OCI-LY7 (cell line): ENCODE data around the gene YWHAQ. TPM values are rescaled to one million over a fixed set of nuclear protein-coding genes. Genes with fewer than 3 reads are reported as not detected.
A peak's percentile ranks its signal among the peaks of the same experiment; 100 is the strongest.

Source experiments
- BruUV-seq: library from RNA; stranded (reverse); fragments of 400-500 nt; replicated peaks from 2 replicates; lab custom pipeline; 2021; lab: Mats Ljungman, UMichigan
- CTCF ChIA-PET: fragments of 300-600 bp; sonication (Branson Sonifier 250); formaldehyde crosslinking; loops from one replicate; lab custom pipeline; 2022; ENCODE audit warnings: antibody characterized with exemption; ENCODE audit not compliant: unreplicated experiment; lab: Charles Lee
- POLR2A ChIA-PET: fragments of 300-600 bp; sonication (Branson Sonifier 250); formaldehyde crosslinking; loops from one replicate; lab custom pipeline; 2022; ENCODE audit warnings: antibody characterized with exemption; lab: Charles Lee
- DNase-seq: peaks from one replicate; pipeline ENCODE4 v3.0.0-alpha.2; 2015; ENCODE audit warnings: low spot score
- H2AFZ ChIP-seq: fragments of 200-600 bp; sonication (generic), shearing (Covaris generic); 2 replicates; pipeline ENCODE4 v1.6.1; 2014; ENCODE audit warnings: mild to moderate bottlenecking, antibody characterized with exemption, low read length, moderate library complexity
- H3K27ac ChIP-seq: fragments of 200-600 bp; sonication (generic); 2 replicates; pipeline ENCODE4 v1.5.1; 2014; ENCODE audit warnings: mixed run types, low read depth, mild to moderate bottlenecking, moderate library complexity, low read length, inconsistent platforms; ENCODE audit not compliant: poor library complexity, severe bottlenecking
- H3K36me3 ChIP-seq: fragments of 200-600 bp; sonication (generic); 2 replicates; pipeline ENCODE4 v1.6.1; 2014; ENCODE audit warnings: mild to moderate bottlenecking, antibody characterized with exemption, low read length, moderate library complexity, mixed read lengths; ENCODE audit not compliant: insufficient read depth
- H3K4me1 ChIP-seq: fragments of 200-600 bp; sonication (generic); 2 replicates; pipeline ENCODE4 v1.5.1; 2014; ENCODE audit warnings: mild to moderate bottlenecking, low read length; ENCODE audit not compliant: insufficient read depth, poor library complexity, severe bottlenecking
- H3K4me2 ChIP-seq: fragments of 200-600 bp; sonication (generic); 2 replicates; pipeline ENCODE4 v1.6.1; 2014; ENCODE audit warnings: mild to moderate bottlenecking, low read length
- H3K4me3 ChIP-seq: fragments of 200-600 bp; sonication (generic); 2 replicates; pipeline ENCODE4 v1.5.1; 2014; ENCODE audit warnings: mild to moderate bottlenecking, low read depth, low read length; ENCODE audit not compliant: poor library complexity, severe bottlenecking
- H3K79me2 ChIP-seq: fragments of 200-600 bp; sonication (generic); 2 replicates; pipeline ENCODE4 v1.6.1; 2016; ENCODE audit warnings: low read depth, mild to moderate bottlenecking, low read length, moderate library complexity, mixed read lengths; ENCODE audit not compliant: insufficient read depth
- H3K9me2 ChIP-seq: fragments of 200-600 bp; sonication (generic); 2 replicates; pipeline ENCODE4 v1.6.1; 2016; ENCODE audit warnings: mild to moderate bottlenecking, low read length, mixed read lengths; ENCODE audit not compliant: insufficient read depth
- H3K9me3 ChIP-seq: fragments of 200-600 bp; sonication (generic); 2 replicates; pipeline ENCODE4 v1.6.1; 2014; ENCODE audit warnings: mild to moderate bottlenecking, mixed run types, low read length, mixed read lengths
- H4K20me1 ChIP-seq: fragments of 200-600 bp; sonication (generic); 2 replicates; pipeline ENCODE4 v1.6.1; 2014; ENCODE audit warnings: mild to moderate bottlenecking, antibody characterized with exemption, low read length, moderate library complexity, mixed read lengths; ENCODE audit not compliant: insufficient read depth
- EZH2phosphoT487 ChIP-seq: fragments of 200-600 bp; sonication (generic); IDR thresholded peaks from 2 replicates; pipeline ENCODE4 v1.6.1; 2018; ENCODE audit warnings: low read depth, borderline replicate concordance, mild to moderate bottlenecking, mixed run types, antibody characterized with exemption, low read length, moderate library complexity, mixed read lengths
- intact Hi-C: fragments of 100-400 bp; cut with micrococcal nuclease; formaldehyde crosslinking; loops from one replicate; pipeline ENCODE4 v1.10.0; 2022; ENCODE audit not compliant: unreplicated experiment
- total RNA-seq, 2 experiments: library from RNA; depleted of rRNA in 1 of 2; stranded (reverse); fragments of >200 nt in 1 of 2; shearing (Covaris generic) in 1 of 2; gene quantifications; 2 replicates each; pipeline ENCODE4 v1.2.3, GENCODE V29; 2014 to 2022
- TF ChIP-seq, protein P1 (sequence below): fragments of 200-600 bp; sonication (generic); conservative IDR thresholded peaks from 2 replicates; pipeline ENCODE4 v1.5.1; 2014; ENCODE audit warnings: mild to moderate bottlenecking, antibody characterized with exemption, low read length, moderate library complexity, mixed read lengths

YWHAQ gene
- total RNA-seq, 2 experiments from 2014 or later, result 181 to 252 TPM

- no peak for TF ChIP-seq EZH2phosphoT487
- TF ChIP-seq, protein P1, sequence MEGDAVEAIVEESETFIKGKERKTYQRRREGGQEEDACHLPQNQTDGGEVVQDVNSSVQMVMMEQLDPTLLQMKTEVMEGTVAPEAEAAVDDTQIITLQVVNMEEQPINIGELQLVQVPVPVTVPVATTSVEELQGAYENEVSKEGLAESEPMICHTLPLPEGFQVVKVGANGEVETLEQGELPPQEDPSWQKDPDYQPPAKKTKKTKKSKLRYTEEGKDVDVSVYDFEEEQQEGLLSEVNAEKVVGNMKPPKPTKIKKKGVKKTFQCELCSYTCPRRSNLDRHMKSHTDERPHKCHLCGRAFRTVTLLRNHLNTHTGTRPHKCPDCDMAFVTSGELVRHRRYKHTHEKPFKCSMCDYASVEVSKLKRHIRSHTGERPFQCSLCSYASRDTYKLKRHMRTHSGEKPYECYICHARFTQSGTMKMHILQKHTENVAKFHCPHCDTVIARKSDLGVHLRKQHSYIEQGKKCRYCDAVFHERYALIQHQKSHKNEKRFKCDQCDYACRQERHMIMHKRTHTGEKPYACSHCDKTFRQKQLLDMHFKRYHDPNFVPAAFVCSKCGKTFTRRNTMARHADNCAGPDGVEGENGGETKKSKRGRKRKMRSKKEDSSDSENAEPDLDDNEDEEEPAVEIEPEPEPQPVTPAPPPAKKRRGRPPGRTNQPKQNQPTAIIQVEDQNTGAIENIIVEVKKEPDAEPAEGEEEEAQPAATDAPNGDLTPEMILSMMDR, result no peak
- peaks cover 84% of the 10 kb centered on the region for H3K4me1 ChIP-seq
- H3K9me2 ChIP-seq, result no peaks in the 10 kb centered on the region
- BruUV-seq, result no TSS peak
- peaks cover 8% of the 10 kb centered on the region; the same call in 1 of the 2 replicates for H3K36me3 ChIP-seq
- H4K20me1 ChIP-seq, result peaks cover 11% of the 10 kb centered on the region; the same call in 1 of the 2 replicates
- H3K9me3 ChIP-seq, result no peaks in the 10 kb centered on the region
- peak; percentile 72 for DNase-seq
- H3K4me2 ChIP-seq, result peak overlapping the region; percentile 85
- peaks cover 100% of the 10 kb centered on the region for H3K79me2 ChIP-seq
- no peak overlapping the region for H2AFZ ChIP-seq
- ChIA-PET POLR2A (interaction anchor here (0.7 to 4.0 kb wide), 8 partner anchors 10 to 69 kb away, joined by 4 to 33 read pairs (median 6); no protein-coding TSS in a partner anchor), CTCF (interaction anchor here (0.8 kb wide), 1 partner anchor 10 kb away, joined by 3 read pairs; no protein-coding TSS in a partner anchor)
- peak overlapping the region; percentile 97 for H3K27ac ChIP-seq
- peak overlapping the region; percentile 89 for H3K4me3 ChIP-seq
- intact Hi-C loops, result loop anchor here (10.0 kb wide), 1 partner anchor 965 kb away; no protein-coding TSS in a partner anchor
Observed at GRCh38 chr2:9549420-9549819, 81.4 kb downstream of the YWHAQ start.

DNA sequence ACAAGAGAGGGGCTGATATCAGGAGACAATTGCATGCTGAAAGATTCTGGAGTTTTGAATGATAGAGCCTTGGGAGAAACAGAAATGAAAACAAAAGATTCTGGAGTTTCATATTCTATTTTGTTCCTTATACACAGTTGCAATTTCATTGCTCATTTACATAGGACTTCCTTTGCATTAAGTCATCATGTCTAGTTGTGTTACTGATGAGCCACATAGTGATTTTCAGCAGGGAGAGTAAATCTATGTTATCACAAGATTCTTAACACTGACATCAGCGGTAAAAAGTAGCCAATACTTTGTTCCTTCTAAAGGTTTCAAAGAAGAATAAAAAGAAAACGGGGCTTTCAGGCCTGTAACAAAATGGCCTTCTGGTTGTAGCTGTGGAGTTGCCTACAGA, 82.3 kb downstream of the YWHAQ start:
- Histone ChIP-seq H3K9me2 (no peaks in the 10 kb centered on the region), H3K9me3 (no peaks in the 10 kb centered on the region), H3K27ac (peak overlapping the region; percentile 97), H3K36me3 (peaks cover 8% of the 10 kb centered on the region; the same call in 1 of the 2 replicates), H3K4me3 (peak overlapping the region; percentile 89), H3K4me1 (peaks cover 89% of the 10 kb centered on the region), H2AFZ (no peak overlapping the region), H3K79me2 (peaks cover 100% of the 10 kb centered on the region), H4K20me1 (peaks cover 7% of the 10 kb centered on the region; the same call in 1 of the 2 replicates), H3K4me2 (peak overlapping the region; percentile 85)
- intact Hi-C loops, result loop anchor here (10.0 kb wide), 1 partner anchor 964 kb away; no protein-coding TSS in a partner anchor
- DNase-seq, result peak; percentile 69
- POLR2A ChIA-PET, result interaction anchor here (0.8 to 4.0 kb wide), 6 partner anchors 9 to 973 kb away, joined by 4 to 33 read pairs (median 4); partner anchors contain the start of gene YWHAQ
- TF ChIP-seq, protein P1, result no peak
- TF ChIP-seq EZH2phosphoT487, result no peak
- TSS peak; percentile 76 for BruUV-seq
- CTCF ChIA-PET, result no interaction called here
